KMS-11 (cell line): ENCODE results near the gene BSDC1.

Experiments
- H2AFZ ChIP-seq: fragments of 200-600 bp; sonication (generic); 2 replicates; pipeline ENCODE4 v1.6.1; 2016; ENCODE audit warnings: antibody characterized with exemption, mixed run types, low read depth
- H3K27ac ChIP-seq: fragments of 200-600 bp; sonication (generic); 2 replicates; pipeline ENCODE4 v1.6.1; 2016; ENCODE audit warnings: mild to moderate bottlenecking, mixed run types
- H3K27me3 ChIP-seq: fragments of 200-600 bp; sonication (generic); 2 replicates; pipeline ENCODE4 v1.6.1; 2017; ENCODE audit warnings: mild to moderate bottlenecking, low read depth, mixed run types, moderate library complexity; ENCODE audit not compliant: insufficient read depth
- H3K36me3 ChIP-seq: fragments of 200-600 bp; sonication (generic); 2 replicates; pipeline ENCODE4 v1.6.1; 2017; ENCODE audit warnings: mild to moderate bottlenecking, mixed run types; ENCODE audit not compliant: insufficient read depth
- H3K4me1 ChIP-seq: fragments of 200-600 bp; sonication (generic); 2 replicates; pipeline ENCODE4 v1.6.1; 2016; ENCODE audit warnings: mild to moderate bottlenecking, low read depth, mixed run types; ENCODE audit not compliant: poor library complexity, severe bottlenecking
- H3K4me2 ChIP-seq: fragments of 200-600 bp; sonication (generic); 2 replicates; pipeline ENCODE4 v1.7.0; 2016; ENCODE audit warnings: mild to moderate bottlenecking, mixed run types
- H3K4me3 ChIP-seq: fragments of 200-600 bp; sonication (generic); IDR thresholded peaks from 2 replicates; pipeline ENCODE4 v1.6.1; 2017; ENCODE audit warnings: low read depth, low read length, mixed read lengths; ENCODE audit not compliant: insufficient read depth
- H3K79me2 ChIP-seq: fragments of 200-600 bp; sonication (generic); 2 replicates; pipeline ENCODE4 v1.6.1; 2016; ENCODE audit warnings: low read depth, mixed run types; ENCODE audit not compliant: insufficient read depth
- H3K9ac ChIP-seq: fragments of 200-600 bp; sonication (generic); 2 replicates; pipeline ENCODE4 v1.6.1; 2016; ENCODE audit warnings: mild to moderate bottlenecking, mixed run types
- H4K20me1 ChIP-seq: fragments of 200-600 bp; sonication (generic); 2 replicates; pipeline ENCODE4 v1.6.1; 2016; ENCODE audit warnings: mild to moderate bottlenecking, mixed run types; ENCODE audit not compliant: insufficient read depth
- CTCF ChIP-seq: fragments of 200-600 bp; sonication (generic); conservative IDR thresholded peaks from 2 replicates; pipeline ENCODE4 v1.6.1; 2017; ENCODE audit warnings: low read depth, mild to moderate bottlenecking, antibody characterized with exemption, low read length, moderate library complexity, mixed read lengths

BSDC1 gene

GRCh38 chr1:32413507-32414185, 19.4 kb upstream of the BSDC1 start:
- Histone ChIP-seq H3K79me2 (no peaks in the 10 kb centered on the region), H3K9ac (peak overlapping the region; percentile 35; the same call in 1 of the 2 replicates), H2AFZ (peak overlapping the region; percentile 67), H3K27ac (no peak overlapping the region), H3K4me1 (peaks cover 8% of the 10 kb centered on the region), H3K4me2 (no peak overlapping the region), H3K36me3 (no peaks in the 10 kb centered on the region), H3K27me3 (no peaks in the 10 kb centered on the region), H4K20me1 (no peaks in the 10 kb centered on the region), H3K4me3 (no peak overlapping the region)
- peak; percentile 96 for TF ChIP-seq CTCF

GRCh38 chr1:32411261-32411660, 17.0 kb upstream of the BSDC1 start:
- Histone ChIP-seq H3K4me1 (peaks cover 8% of the 10 kb centered on the region), H3K4me3 (no peak overlapping the region), H3K4me2 (no peak overlapping the region), H3K27me3 (no peaks in the 10 kb centered on the region), H4K20me1 (no peaks in the 10 kb centered on the region), H3K9ac (no peak overlapping the region), H2AFZ (no peak overlapping the region), H3K27ac (no peak overlapping the region), H3K79me2 (no peaks in the 10 kb centered on the region), H3K36me3 (no peaks in the 10 kb centered on the region)
- TF ChIP-seq CTCF = no peak

GRCh38 chr1:32406629-32407111, 12.4 kb upstream of the BSDC1 start:
- H3K27ac ChIP-seq = no peak overlapping the region
- H2AFZ ChIP-seq = no peak overlapping the region
- H3K4me2 ChIP-seq = no peak overlapping the region
- no peaks in the 10 kb centered on the region for H4K20me1 ChIP-seq
- H3K36me3 ChIP-seq = no peaks in the 10 kb centered on the region
- no peaks in the 10 kb centered on the region for H3K79me2 ChIP-seq
- H3K27me3 ChIP-seq = no peaks in the 10 kb centered on the region
- no peak overlapping the region for H3K9ac ChIP-seq
- no peak for TF ChIP-seq CTCF
- no peak overlapping the region for H3K4me3 ChIP-seq
- H3K4me1 ChIP-seq = no peaks in the 10 kb centered on the region

GRCh38 chr1:32405672-32406467, 11.6 kb upstream of the BSDC1 start:
- Histone ChIP-seq H3K4me1 (peaks cover 4% of the 10 kb centered on the region), H3K27me3 (no peaks in the 10 kb centered on the region), H3K4me3 (no peak overlapping the region), H3K36me3 (no peaks in the 10 kb centered on the region), H4K20me1 (no peaks in the 10 kb centered on the region), H3K4me2 (no peak overlapping the region), H3K27ac (no peak overlapping the region), H3K79me2 (no peaks in the 10 kb centered on the region), H2AFZ (no peak overlapping the region), H3K9ac (no peak overlapping the region)
- TF ChIP-seq CTCF = no peak
